ENCODE data around the gene PCDHB3.
"Not testable (repeated sequence)": the region's sequence is repeated elsewhere in the genome, so short reads cannot be mapped to it uniquely, and the experiment has no call there.

Gene PCDHB3

DNA sequence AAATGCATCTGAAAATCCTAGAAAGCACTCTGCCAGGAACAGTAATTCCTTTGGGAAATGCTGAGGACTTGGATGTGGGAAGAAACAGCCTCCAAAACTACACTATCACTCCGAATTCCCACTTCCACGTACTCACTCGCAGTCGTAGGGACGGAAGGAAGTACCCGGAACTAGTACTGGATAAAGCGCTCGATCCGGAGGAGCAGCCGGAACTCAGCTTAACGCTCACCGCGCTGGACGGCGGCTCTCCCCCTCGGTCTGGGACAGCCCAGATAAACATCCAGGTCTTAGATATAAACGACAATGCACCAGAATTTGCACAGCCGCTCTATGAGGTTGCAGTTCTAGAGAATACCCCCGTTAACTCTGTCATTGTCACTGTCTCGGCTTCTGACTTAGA is 786 bp downstream of the PCDHB3 start:
- Histone ChIP-seq H3F3A (ENCODE audit: insufficient read depth) (no peaks in the 10 kb centered on the region), H3K27ac (ENCODE audit: low read depth, low read length) (no peak overlapping the region), H4K20me1 (ENCODE audit: low read depth, low read length) (no peaks in the 10 kb centered on the region), H2AFZ (ENCODE audit: low read depth, low read length, severe bottlenecking) (no peak overlapping the region), H3K27me3 (ENCODE audit: low read length) (no peaks in the 10 kb centered on the region), H3K79me2 (ENCODE audit: insufficient read depth, low read length) (no peaks in the 10 kb centered on the region), H3K9me3 (ENCODE audit: insufficient read depth, low read length) (no peaks in the 10 kb centered on the region), H3K36me3 (ENCODE audit: low read length) (no peaks in the 10 kb centered on the region), H3K9ac (ENCODE audit: low read length) (no peak overlapping the region), H3K9me2 (replicated peaks; ENCODE audit: insufficient read depth, low read length) (no peaks in the 10 kb centered on the region), H3K4me2 (ENCODE audit: low read depth, low read length, poor library complexity, severe bottlenecking) (no peak overlapping the region), H3K4me3 (ENCODE audit: insufficient read depth, low read length, poor library complexity, severe bottlenecking) (no peak overlapping the region)
- no peak for TF ChIP-seq EZH2phosphoT487 (conservative IDR thresholded peaks at IDR 0.05; ENCODE audit: low read length)
- TF ChIP-seq, protein P1, sequence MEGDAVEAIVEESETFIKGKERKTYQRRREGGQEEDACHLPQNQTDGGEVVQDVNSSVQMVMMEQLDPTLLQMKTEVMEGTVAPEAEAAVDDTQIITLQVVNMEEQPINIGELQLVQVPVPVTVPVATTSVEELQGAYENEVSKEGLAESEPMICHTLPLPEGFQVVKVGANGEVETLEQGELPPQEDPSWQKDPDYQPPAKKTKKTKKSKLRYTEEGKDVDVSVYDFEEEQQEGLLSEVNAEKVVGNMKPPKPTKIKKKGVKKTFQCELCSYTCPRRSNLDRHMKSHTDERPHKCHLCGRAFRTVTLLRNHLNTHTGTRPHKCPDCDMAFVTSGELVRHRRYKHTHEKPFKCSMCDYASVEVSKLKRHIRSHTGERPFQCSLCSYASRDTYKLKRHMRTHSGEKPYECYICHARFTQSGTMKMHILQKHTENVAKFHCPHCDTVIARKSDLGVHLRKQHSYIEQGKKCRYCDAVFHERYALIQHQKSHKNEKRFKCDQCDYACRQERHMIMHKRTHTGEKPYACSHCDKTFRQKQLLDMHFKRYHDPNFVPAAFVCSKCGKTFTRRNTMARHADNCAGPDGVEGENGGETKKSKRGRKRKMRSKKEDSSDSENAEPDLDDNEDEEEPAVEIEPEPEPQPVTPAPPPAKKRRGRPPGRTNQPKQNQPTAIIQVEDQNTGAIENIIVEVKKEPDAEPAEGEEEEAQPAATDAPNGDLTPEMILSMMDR (IDR thresholded peaks at IDR 0.05; ENCODE audit: insufficient read depth, low read length, poor library complexity, severe bottlenecking), result no peak

DNA sequence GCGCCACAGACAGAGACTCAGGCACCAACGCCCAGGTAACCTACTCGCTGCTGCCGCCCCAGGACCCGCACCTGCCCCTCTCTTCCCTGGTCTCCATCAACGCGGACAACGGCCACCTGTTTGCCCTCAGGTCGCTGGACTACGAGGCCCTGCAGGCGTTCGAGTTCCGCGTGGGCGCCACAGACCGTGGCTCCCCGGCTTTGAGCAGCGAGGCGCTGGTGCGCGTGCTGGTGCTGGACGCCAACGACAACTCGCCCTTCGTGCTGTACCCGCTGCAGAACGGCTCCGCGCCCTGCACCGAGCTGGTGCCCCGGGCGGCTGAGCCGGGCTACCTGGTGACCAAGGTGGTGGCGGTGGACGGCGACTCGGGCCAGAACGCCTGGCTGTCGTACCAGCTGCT is 1.8 kb downstream of the PCDHB3 start:
- H4K20me1 ChIP-seq (ENCODE audit: low read depth, low read length); H3K79me2 ChIP-seq (ENCODE audit: insufficient read depth, low read length); H3F3A ChIP-seq (ENCODE audit: insufficient read depth); H3K9ac ChIP-seq (ENCODE audit: low read length); H3K9me2 ChIP-seq (replicated peaks; ENCODE audit: insufficient read depth, low read length); H3K27me3 ChIP-seq (ENCODE audit: low read length); H3K9me3 ChIP-seq (ENCODE audit: insufficient read depth, low read length); H3K36me3 ChIP-seq (ENCODE audit: low read length); H3K4me2 ChIP-seq (ENCODE audit: low read depth, low read length, poor library complexity, severe bottlenecking); H2AFZ ChIP-seq (ENCODE audit: low read depth, low read length, severe bottlenecking); H3K4me3 ChIP-seq (ENCODE audit: insufficient read depth, low read length, poor library complexity, severe bottlenecking); H3K27ac ChIP-seq (ENCODE audit: low read depth, low read length): not testable (repeated sequence)

DNA sequence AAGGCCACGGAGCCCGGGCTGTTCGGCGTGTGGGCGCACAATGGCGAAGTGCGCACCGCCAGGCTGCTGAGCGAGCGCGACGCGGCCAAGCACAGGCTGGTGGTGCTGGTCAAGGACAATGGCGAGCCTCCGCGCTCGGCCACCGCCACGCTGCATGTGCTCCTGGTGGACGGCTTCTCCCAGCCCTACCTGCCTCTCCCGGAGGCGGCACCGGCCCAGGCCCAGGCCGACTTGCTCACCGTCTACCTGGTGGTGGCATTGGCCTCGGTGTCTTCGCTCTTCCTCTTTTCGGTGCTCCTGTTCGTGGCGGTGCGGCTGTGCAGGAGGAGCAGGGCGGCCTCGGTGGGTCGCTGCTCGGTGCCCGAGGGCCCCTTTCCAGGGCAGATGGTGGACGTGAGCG is 2.2 kb downstream of the PCDHB3 start:
- not testable (repeated sequence) for H2AFZ ChIP-seq (ENCODE audit: low read depth, low read length, severe bottlenecking); H3K4me2 ChIP-seq (ENCODE audit: low read depth, low read length, poor library complexity, severe bottlenecking); H4K20me1 ChIP-seq (ENCODE audit: low read depth, low read length); H3K4me3 ChIP-seq (ENCODE audit: insufficient read depth, low read length, poor library complexity, severe bottlenecking); H3K9me3 ChIP-seq (ENCODE audit: insufficient read depth, low read length); H3K79me2 ChIP-seq (ENCODE audit: insufficient read depth, low read length); H3K9ac ChIP-seq (ENCODE audit: low read length); H3K36me3 ChIP-seq (ENCODE audit: low read length); H3K27ac ChIP-seq (ENCODE audit: low read depth, low read length); H3K27me3 ChIP-seq (ENCODE audit: low read length); H3F3A ChIP-seq (ENCODE audit: insufficient read depth); H3K9me2 ChIP-seq (replicated peaks; ENCODE audit: insufficient read depth, low read length)

DNA sequence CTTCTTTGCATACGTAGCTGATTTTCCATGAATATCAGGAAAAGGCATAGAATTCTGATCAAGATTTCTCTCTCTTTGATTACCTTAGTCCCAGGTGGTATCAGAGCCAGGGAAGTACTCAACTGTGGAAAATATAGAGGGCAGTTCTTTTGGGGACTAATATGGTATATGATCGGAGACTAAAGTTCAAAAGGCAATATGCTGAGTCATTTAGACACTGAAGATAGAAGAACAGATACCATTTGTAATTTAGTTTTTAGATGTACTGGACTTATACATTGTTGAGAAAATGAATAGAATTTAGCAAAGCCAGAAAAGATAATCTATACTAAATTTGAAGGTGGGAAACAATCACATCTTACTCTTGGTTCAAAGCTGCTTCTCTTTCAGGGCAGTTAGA is 5.1 kb downstream of the PCDHB3 start:
- Histone ChIP-seq H3K4me3 (ENCODE audit: insufficient read depth, low read length, poor library complexity, severe bottlenecking) (no peak overlapping the region), H4K20me1 (ENCODE audit: low read depth, low read length) (no peaks in the 10 kb centered on the region), H3K79me2 (ENCODE audit: insufficient read depth, low read length) (no peaks in the 10 kb centered on the region), H3K27ac (ENCODE audit: low read depth, low read length) (no peak overlapping the region), H3K9me3 (ENCODE audit: insufficient read depth, low read length) (no peaks in the 10 kb centered on the region), H3K36me3 (ENCODE audit: low read length) (no peaks in the 10 kb centered on the region), H3K9ac (ENCODE audit: low read length) (no peak overlapping the region), H3K4me2 (ENCODE audit: low read depth, low read length, poor library complexity, severe bottlenecking) (no peak overlapping the region), H3K27me3 (ENCODE audit: low read length) (no peaks in the 10 kb centered on the region), H2AFZ (ENCODE audit: low read depth, low read length, severe bottlenecking) (no peak overlapping the region), H3K9me2 (replicated peaks; ENCODE audit: insufficient read depth, low read length) (no peaks in the 10 kb centered on the region), H3F3A (ENCODE audit: insufficient read depth) (no peaks in the 10 kb centered on the region)
- TF ChIP-seq, protein P1 (IDR thresholded peaks at IDR 0.05; ENCODE audit: insufficient read depth, low read length, poor library complexity, severe bottlenecking), result no peak
- TF ChIP-seq EZH2phosphoT487 (conservative IDR thresholded peaks at IDR 0.05; ENCODE audit: low read length), result no peak

All from SU-DHL-6 (cell line).